IPS-NIHi7 (cell line): Measurements from ENCODE around the gene PIK3C2B.
"Not testable (repeated sequence)": the region's sequence is repeated elsewhere in the genome, so short reads cannot be mapped to it uniquely, and the experiment has no call there.

Source experiments
- DNase-seq: peaks from one replicate; pipeline ENCODE4 v3.0.0; 2012; ENCODE audit warnings: mixed read lengths; ENCODE audit errors: extremely low spot score

PIK3C2B gene

DNA sequence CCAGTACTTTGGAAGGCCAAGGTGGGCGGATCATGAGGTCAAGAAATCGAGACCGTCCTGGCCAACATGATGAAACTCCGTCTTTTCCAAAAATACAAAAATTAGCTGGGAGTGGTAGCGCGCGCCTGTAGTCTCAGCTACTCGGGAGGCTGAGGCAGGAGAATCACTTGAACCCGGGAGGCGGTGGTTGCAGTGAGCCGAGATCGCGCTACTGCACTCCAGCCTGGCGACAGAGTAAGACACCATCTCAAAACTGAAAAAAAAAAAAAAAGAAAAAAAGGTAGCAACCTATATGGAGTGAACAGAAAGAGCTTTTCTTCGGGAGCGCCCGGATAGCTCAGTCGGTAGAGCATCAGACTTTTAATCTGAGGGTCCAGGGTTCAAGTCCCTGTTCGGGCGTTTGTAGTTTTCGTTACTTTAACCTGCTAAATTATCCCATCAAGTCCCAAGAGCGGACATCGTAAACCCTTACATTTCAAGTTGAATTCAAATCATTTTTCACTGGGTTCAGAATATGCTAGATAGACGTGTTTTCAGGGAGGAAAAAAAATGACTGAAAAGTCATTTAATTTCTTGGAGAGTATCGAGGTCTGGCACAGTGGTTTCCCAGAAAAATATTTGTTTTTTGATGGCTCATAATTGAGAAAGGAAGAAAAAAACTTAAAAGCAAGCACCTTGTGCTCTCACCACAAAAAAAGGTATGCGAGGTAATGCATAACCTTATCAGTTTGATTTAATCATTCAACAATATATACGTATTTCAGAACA, 11.8 kb upstream of the PIK3C2B start:
- DNase-seq, result peak; percentile 44

GRCh38 chr1:204505674-204506200, 11.1 kb upstream of the PIK3C2B start:
- DNase-seq, result no peak

GRCh38 chr1:204503913-204504519, 9.4 kb upstream of the PIK3C2B start:
- no peak for DNase-seq

DNA sequence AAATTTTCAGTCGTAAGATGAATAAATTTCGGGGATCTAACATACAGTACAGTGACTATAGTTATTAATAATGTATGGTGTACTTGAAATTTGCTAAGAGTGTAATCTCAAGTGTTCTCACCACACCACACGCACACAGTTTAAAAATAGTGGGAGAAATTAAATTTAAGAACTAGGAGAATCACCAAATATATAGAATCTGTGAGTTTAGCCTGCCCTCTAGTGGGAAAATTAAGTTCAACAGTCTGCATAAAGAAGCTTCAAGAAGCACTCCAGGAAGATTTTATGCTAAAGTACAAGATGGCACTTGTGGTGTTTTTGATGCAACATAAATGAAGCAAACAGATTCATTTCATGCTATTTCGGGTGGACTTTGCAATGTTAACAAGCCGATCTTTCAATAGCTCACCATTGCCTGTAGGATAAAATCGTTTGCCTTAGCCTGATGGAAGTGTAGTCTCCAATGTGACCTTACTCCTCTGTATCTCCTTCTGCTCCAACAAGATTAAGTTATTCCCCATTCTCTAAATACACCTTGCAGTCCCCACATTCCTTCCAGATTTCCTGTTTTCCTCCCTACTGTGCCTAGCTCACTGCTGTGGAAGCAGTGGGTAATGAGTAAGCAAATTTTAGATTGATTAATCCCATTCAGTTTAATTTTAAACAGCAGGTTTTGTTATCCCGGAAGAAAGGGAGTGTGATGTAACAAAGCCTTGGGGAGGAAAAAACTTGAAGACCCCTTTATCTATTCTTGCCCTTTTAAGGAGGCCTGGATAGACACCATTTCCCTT, 8.7 kb upstream of the PIK3C2B start:
- DNase-seq, result peak; percentile 26

DNA sequence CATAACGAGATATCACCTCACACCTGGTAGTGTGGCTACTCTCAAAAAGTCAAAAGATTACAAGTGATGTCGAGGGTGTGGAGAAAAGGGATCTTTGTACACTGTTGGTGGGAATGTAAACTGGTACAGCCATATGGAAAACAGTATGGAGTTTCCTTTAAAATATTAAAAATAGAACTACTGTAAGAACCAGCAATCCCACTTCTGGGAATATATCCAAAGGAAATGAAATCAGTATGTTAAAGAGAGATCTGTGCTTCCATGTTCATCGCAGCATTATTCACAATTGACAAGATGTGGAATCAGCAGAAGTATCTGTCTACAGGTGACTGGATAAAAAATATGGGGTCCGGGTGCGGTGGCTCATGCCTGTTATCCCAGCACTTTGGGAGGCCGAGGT, 7.6 kb upstream of the PIK3C2B start:
- DNase-seq, result no peak

- DNase-seq, result no peak
These were observed 5.2 kb upstream of the PIK3C2B start for GRCh38 chr1:204499511-204500468.

- no peak for DNase-seq
These were observed 4.4 kb upstream of the PIK3C2B start for GRCh38 chr1:204498981-204499380.

GRCh38 chr1:204495777-204496176, 1.2 kb upstream of the PIK3C2B start:
- no peak for DNase-seq

GRCh38 chr1:204495078-204495753, 611 bp upstream of the PIK3C2B start:
- DNase-seq, result no peak

GRCh38 chr1:204493984-204494280, 673 bp downstream of the PIK3C2B start:
- DNase-seq, result no peak

DNA sequence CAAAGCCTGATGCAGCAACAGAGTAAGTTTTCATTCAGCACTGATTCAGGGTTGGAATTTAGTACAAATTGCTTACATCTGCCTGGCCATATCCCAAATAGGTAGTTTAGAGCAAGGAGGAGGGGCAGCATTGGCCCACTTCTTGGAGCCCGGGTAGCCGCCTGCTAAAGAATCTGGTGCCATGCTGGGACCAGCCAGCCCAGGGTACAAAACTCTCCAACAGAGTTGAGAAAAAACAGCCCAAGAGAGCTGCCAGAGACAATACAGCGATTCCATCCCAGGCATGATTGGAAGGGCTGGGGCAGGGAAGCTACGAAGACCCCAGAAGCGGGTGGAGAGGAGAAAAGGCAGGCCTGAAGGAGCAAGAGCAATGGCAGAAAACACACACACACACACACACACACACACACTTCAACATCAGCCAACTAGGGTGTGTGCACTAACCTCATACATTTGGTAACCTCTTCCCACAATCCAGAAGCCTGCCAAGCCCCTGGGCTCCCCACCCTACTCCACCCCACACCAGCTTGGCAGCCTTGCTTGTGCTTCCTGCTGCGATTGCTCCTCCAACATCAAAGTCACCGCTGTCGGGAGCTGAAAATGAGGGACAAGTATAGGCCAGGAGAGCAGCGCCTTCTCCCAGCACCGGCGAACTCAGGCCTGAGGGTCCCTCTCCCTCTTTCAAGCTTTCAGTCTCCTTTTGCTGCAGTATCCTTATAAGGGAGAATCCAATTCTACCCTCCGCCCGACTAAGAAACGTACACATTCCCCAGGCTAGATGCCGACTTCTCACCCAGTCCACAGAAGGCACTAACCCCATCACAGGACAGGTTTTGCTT, 1.2 kb downstream of the PIK3C2B start:
- no peak for DNase-seq

DNA sequence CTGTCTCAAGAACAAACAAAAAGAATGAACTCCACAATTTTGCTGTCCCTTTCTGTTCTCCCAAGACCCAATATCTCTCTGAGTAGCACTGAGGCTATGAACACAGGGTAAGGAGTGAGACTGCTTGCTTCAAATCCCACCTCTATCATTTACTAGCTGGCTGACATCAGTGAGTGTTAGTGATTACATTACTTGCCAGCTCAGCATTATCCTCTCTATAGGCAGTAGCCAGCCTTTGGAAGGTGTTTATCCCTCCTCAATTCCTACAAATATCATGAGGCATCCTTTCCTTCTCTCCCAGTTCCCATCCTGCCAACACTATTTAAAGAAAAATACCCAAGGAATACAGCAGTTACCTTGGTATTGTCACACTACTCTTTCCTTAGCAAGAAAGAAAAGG, 3.0 kb downstream of the PIK3C2B start:
- no peak for DNase-seq

DNA sequence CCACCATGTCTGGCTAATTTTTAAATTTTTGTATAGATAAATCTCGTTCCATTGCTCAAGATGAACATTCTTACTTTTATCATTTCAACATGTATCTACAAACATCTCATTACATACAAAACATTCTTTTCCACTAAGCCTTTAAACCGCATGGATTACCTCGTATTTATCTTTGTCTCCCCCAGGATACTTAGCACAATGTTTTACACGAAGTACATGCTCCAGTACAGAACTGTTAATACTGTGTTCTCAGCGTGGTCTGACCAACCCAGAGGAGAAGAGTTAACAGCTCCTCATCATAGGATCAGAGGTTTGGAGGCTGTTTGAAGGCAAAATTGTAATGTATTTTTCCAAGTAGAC, 7.4 kb downstream of the PIK3C2B start:
- DNase-seq, result no peak

DNA sequence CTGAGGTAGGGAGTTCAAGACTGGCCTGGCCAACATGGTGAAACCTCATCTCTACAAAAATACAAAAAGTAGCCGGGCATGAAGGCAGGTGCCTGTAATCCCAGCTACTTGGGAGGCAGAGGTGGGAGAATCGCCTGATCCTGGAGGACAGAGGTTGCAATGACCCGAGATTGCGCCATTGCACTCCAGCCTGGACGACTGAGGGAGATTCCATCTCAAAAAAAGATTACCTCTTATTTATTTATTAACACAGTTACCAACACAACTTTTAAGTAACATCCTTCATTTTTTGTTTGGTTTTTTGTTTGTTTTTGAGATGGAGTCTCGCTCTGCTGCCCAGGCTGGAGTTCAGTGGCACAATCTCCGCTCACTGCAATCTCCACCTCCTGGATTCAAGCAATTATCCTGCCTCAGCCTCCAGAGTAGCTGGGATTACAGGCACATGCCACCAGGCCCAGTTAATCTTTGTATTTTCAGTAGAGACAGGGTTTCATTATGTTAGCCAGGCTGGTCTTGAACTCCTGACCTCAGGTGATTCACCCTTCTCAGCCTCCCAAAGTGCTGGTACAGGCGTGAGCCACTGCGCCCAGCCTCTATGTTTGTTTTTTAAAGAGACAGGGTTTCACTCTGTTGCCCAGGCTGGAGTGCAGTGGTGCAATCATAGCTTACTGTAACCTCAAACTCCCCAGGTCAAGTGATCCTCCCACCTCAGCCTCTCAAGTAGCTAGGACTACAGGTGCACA, 7.9 kb downstream of the PIK3C2B start:
- DNase-seq, result not testable (repeated sequence)

- no peak for DNase-seq
These were observed 10.8 kb downstream of the PIK3C2B start for GRCh38 chr1:204483791-204484190.

GRCh38 chr1:204480515-204480914, 14.1 kb downstream of the PIK3C2B start:
- no peak for DNase-seq

DNA sequence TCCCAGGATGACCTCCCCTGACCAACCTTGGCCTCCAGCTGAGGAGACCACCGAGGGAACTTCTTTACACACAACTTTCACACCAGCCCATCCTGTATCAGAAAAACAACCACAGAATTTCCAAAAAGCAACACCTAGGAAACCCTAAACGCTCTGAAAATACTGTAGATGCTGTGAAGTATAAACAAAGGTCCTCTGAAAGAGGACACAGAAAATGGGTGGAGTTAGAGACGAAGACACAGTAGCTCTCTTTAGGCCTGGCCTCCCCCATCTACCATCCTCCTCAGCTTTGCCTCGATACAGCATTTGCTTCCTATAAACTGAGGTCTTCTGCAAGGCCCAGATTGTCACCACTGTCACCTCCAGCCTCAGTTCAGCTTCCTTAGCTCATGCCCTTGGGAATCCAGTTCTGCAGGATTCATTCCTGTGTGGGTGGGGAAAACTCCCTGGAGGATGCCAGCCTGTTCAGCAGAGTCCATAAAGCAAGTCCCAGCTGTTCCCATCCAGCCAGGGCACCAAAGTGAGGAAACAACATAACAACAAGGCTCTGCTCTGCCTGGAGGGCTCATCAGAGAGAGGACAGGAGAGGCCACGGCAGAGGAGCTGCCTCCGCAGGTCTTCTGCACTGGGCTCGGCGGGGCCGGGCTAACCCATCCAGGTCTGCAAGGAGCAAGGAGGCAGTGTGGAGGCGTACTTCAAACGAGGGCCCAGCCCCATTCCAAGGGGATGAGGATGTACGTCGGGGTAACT, 15.0 kb downstream of the PIK3C2B start:
- DNase-seq, result no peak

- DNase-seq, result no peak
These were observed 15.7 kb downstream of the PIK3C2B start for GRCh38 chr1:204478921-204479320.
